ENCODE data around the gene RPS6KB1.

GRCh38 chr17:59903455-59903854, 10.5 kb downstream of the RPS6KB1 start:
- TF ChIP-seq CTCF (IDR thresholded peaks at IDR 0.05) = no peak
- TF ChIP-seq POLR2A (IDR thresholded peaks at IDR 0.05) = no peak
